Thyroid gland (tissue), 4 donors: ENCODE results near the gene ZNF208. TPM values are rescaled to one million over a fixed set of nuclear protein-coding genes. Genes with fewer than 3 reads are reported as not detected.
A peak's percentile ranks its signal among the peaks of the same experiment; 100 is the strongest.
"Not testable (repeated sequence)": the region's sequence is repeated elsewhere in the genome, so short reads cannot be mapped to it uniquely, and the experiment has no call there.

Source experiments
- DNase-seq, 2 donors: peaks; one replicate each; pipeline ENCODE4 v3.0.0-alpha.2; 2019
- H3K27ac ChIP-seq, 3 donors: fragments of 200-600 bp; sonication (generic); 1 replicate in 2 of 3; 2 replicates in 1 of 3; pipeline ENCODE4 v1.5.1; 2016 to 2019; ENCODE audit warnings: mild to moderate bottlenecking in 1 of 3, moderate library complexity in 1 of 3
- H3K27me3 ChIP-seq: fragments of 200-600 bp; sonication (generic); one replicate; pipeline ENCODE4 v1.5.1; 2019
- H3K36me3 ChIP-seq, 2 donors: fragments of 200-600 bp; sonication (generic); one replicate each; pipeline ENCODE4 v1.5.1; 2016 to 2019
- H3K4me1 ChIP-seq, 2 donors: fragments of 200-600 bp; sonication (generic); one replicate each; pipeline ENCODE4 v1.5.1; 2017 to 2019
- H3K4me3 ChIP-seq, 3 donors: fragments of 200-600 bp; sonication (generic); replicated peaks in 1 of 3; 1 replicate in 2 of 3; 2 replicates in 1 of 3; pipeline ENCODE4 v1.5.1; 2016; ENCODE audit warnings: mild to moderate bottlenecking in 1 of 3
- H3K9me3 ChIP-seq: fragments of 200-600 bp; sonication (generic); one replicate; pipeline ENCODE4 v1.5.1; 2017
- POLR2A ChIP-seq, 2 donors: fragments of 450-650 bp; IDR thresholded peaks; one replicate each; pipeline ENCODE4 v1.6.1; 2017; ENCODE audit warnings: antibody characterized with exemption in 2 of 2, mild to moderate bottlenecking in 2 of 2, moderate library complexity in 1 of 2
- WGBS, 2 donors: methylation state at CpG; one replicate each; pipeline ENCODE4 v1.1.5; 2017; 5-methylcytosine and 5-hydroxymethylcytosine counted together
- intact Hi-C: fragments of 100-400 bp; cut with DNase I; formaldehyde crosslinking; loops from one replicate; pipeline ENCODE4 v1.15.1; 2023
- total RNA-seq, 4 donors: library from RNA; depleted of rRNA; stranded (reverse); fragments of >200 nt; gene quantifications; one replicate each; pipeline ENCODE4 v1.2.3, GENCODE V29; 2016
- TF ChIP-seq, protein P1 (sequence below), 6 experiments: fragments of 200-600 bp in 3 of 6; fragments of 450-650 bp in 3 of 6; sonication (generic) in 3 of 6; IDR thresholded peaks; one replicate each; pipeline ENCODE4 v1.5.1; 2016 to 2019; ENCODE audit warnings: antibody characterized with exemption in 6 of 6, mild to moderate bottlenecking in 2 of 6, inconsistent platforms in 1 of 6, moderate library complexity in 1 of 6

Gene ZNF208
- total RNA-seq, 4 donors from 2014 or later, result 17.8 to 44.1 (median 27.2) TPM

DNA sequence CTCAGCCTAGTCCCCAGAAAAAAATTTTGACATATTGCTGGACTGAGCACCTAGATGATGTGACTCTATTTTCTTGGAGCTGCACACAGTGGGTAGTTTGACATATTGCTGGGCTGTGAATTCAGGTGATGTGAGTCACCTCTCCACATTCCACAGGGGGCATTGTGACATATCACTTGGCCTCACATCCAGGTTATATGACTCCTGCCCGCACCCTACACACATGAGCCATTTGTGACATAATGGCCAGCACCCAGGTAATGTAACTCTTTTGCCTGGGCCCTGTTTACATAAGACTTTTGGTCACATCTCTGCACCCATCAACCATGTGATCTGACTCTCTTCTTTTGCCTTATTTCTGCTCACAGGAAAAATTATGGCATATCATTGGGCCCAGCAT is 119.7 kb downstream of the ZNF208 start:
- Histone ChIP-seq H3K4me3 (no peak overlapping the region), H3K4me1 (no peaks in the 10 kb centered on the region), H3K36me3 (no peaks in the 10 kb centered on the region), H3K9me3 (no peaks in the 10 kb centered on the region), H3K27ac (no peak overlapping the region), H3K27me3 (no peaks in the 10 kb centered on the region)
- intact Hi-C loops, result no loop called here
- 78 to 92% methylated on average over 1 of the region's 1 CpG for WGBS, 2 donors
- TF ChIP-seq POLR2A (IDR thresholded peaks at IDR 0.05), result no peak
- TF ChIP-seq, protein P1, sequence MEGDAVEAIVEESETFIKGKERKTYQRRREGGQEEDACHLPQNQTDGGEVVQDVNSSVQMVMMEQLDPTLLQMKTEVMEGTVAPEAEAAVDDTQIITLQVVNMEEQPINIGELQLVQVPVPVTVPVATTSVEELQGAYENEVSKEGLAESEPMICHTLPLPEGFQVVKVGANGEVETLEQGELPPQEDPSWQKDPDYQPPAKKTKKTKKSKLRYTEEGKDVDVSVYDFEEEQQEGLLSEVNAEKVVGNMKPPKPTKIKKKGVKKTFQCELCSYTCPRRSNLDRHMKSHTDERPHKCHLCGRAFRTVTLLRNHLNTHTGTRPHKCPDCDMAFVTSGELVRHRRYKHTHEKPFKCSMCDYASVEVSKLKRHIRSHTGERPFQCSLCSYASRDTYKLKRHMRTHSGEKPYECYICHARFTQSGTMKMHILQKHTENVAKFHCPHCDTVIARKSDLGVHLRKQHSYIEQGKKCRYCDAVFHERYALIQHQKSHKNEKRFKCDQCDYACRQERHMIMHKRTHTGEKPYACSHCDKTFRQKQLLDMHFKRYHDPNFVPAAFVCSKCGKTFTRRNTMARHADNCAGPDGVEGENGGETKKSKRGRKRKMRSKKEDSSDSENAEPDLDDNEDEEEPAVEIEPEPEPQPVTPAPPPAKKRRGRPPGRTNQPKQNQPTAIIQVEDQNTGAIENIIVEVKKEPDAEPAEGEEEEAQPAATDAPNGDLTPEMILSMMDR (IDR thresholded peaks at IDR 0.05), result no peak
- no peak for DNase-seq

DNA sequence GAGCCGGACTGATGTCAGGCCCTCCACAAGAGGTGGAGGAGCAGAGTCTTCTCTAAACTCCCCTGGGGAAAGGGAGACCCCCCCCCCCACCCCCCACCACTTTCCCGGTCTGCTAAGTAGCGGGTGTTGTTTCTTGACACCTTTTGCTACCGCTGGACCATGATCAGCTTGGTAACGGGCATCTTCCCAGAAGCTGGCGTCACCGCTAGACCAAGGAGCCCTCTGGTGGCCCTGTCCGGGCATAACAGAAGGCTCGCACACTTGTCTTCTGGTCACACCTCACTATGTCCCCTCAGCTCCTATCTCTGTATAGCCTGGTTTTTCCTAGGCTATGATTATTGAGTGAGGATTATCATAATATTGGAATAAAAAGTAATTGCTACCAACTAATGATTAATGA is 120.7 kb downstream of the ZNF208 start:
- 16 to 100% methylated on average over 1 to 9 of the region's 9 CpGs for WGBS, 2 donors
- TF ChIP-seq, protein P1 (IDR thresholded peaks at IDR 0.05), result peak in 5 of 6 experiments; percentile 10 to 59 (median 48)

DNA sequence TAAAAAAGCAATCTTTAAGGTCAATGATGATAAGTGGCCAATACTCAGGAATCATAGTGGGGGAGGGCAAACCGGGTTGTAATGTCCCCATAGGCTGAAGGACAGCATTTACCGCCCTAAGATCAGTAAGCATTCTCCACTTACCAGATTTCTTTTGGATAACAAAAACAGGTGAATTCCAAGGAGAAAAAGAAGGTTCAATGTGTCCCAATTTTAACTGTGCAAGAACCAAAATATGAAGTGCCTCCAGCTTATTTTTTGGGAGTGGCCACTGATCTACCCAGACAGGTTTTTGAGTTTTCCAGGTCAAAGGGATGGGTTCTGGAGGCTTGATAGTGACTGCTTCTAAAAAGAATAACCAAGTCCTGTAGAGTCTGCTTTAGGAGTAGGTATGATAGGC is 125.2 kb downstream of the ZNF208 start:
- H3K9me3 ChIP-seq, H3K36me3 ChIP-seq, H3K27me3 ChIP-seq, intact Hi-C loops, H3K4me3 ChIP-seq, H3K4me1 ChIP-seq, DNase-seq, H3K27ac ChIP-seq: not testable (repeated sequence)
- WGBS, 2 donors, result 77 to 81% methylated on average over 2 of the region's 2 CpGs

More for the DNA sequence above, 120.7 kb downstream of the ZNF208 start:
- H3K9me3 ChIP-seq, intact Hi-C loops, H3K27ac ChIP-seq, H3K36me3 ChIP-seq, H3K4me3 ChIP-seq, H3K27me3 ChIP-seq, H3K4me1 ChIP-seq: not testable (repeated sequence)
- peak; percentile 64 to 67 for DNase-seq

DNA sequence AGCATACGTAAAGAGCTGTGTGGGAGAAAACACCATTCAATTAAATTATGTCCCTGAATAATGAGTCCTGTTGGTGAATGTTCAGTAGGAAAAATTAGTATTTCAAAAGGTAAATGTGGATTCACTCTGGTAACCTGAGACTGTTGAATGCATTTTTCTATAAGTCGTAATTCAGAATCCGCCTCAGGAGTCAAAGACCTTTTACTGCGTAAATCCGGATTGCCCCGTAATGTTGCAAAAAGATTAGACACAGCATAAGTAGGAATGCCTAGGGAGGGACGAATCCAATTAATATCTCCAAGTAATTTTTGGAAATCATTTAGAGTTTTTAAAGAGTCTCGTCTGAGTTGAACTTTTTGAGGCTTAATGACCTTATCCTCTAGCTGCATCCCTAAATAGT is 126.0 kb downstream of the ZNF208 start:
- intact Hi-C loops, result not testable (repeated sequence)
- WGBS, 2 donors, result 91 to 93% methylated on average over 8 of the region's 8 CpGs

DNA sequence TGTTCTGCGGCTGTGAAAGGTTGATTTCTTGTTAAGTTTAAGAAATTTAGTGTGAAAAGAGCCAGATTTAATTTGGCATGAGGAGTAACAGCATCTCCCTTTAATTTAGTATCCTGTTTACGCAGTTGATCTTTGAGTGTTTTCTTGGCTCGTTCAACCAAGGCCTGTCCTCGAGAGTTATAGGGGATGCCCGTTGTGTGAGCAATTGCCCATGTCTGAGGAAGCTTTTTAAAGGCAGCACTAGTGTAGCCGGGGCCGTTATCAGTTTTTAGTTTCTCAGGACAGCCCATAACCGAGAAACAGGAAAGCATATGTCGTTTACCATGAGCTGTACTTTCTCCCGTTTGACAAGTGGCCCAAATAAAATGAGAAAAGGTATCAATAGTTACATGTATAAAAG is 127.2 kb downstream of the ZNF208 start:
- Histone ChIP-seq H3K27ac (no peak overlapping the region), H3K36me3 (no peaks in the 10 kb centered on the region), H3K4me3 (no peak overlapping the region), H3K27me3 (no peaks in the 10 kb centered on the region), H3K9me3 (no peaks in the 10 kb centered on the region), H3K4me1 (no peaks in the 10 kb centered on the region)
- TF ChIP-seq POLR2A (IDR thresholded peaks at IDR 0.05), result no peak
- TF ChIP-seq, protein P1 (IDR thresholded peaks at IDR 0.05), result no peak
- no peak for DNase-seq
- WGBS, 2 donors, result 56 to 58% methylated on average over 10 of the region's 10 CpGs
- intact Hi-C loops, result no loop called here

More for the DNA sequence above, 126.0 kb downstream of the ZNF208 start:
- not testable (repeated sequence) for H3K9me3 ChIP-seq, DNase-seq, H3K27ac ChIP-seq, H3K4me1 ChIP-seq, H3K4me3 ChIP-seq, H3K36me3 ChIP-seq, H3K27me3 ChIP-seq

Other genes starting within 250 kb of the ZNF208 start
- 1 to 10 TPM; 5.3 to 9.4 (median 5.9) TPM for gene ZNF100, start 243.4 kb downstream of the ZNF208 start, total RNA-seq
- 10 to 100 TPM; 20.9 to 35.3 (median 25.8) TPM for gene ZNF43, start 174.8 kb downstream of the ZNF208 start, total RNA-seq
- gene ZNF257, start 41.5 kb upstream of the ZNF208 start, total RNA-seq, result 1 to 10 TPM; 1.9 to 7.6 (median 3.8) TPM
- 10 to 100 TPM; 10.3 to 21.8 (median 17.3) TPM for gene ZNF676, start 186.0 kb upstream of the ZNF208 start, total RNA-seq